OCI-LY1 (cell line): ENCODE measurements around the gene INPP5A.

Source experiments
- CTCF ChIP-seq: fragments of 200-600 bp; sonication (generic), shearing (Covaris generic); IDR thresholded peaks from 2 replicates; pipeline ENCODE4 v1.5.1; 2017; ENCODE audit warnings: mild to moderate bottlenecking, antibody characterized with exemption, low read length, moderate library complexity, mixed read lengths
- EZH2 ChIP-seq: fragments of 200-600 bp; sonication (generic), shearing (Covaris generic); IDR thresholded peaks from 2 replicates; pipeline ENCODE4 v1.8.0; 2017; ENCODE audit warnings: borderline replicate concordance, mixed run types, mild to moderate bottlenecking, antibody characterized with exemption, low read length, moderate library complexity, mixed read lengths

DNA sequence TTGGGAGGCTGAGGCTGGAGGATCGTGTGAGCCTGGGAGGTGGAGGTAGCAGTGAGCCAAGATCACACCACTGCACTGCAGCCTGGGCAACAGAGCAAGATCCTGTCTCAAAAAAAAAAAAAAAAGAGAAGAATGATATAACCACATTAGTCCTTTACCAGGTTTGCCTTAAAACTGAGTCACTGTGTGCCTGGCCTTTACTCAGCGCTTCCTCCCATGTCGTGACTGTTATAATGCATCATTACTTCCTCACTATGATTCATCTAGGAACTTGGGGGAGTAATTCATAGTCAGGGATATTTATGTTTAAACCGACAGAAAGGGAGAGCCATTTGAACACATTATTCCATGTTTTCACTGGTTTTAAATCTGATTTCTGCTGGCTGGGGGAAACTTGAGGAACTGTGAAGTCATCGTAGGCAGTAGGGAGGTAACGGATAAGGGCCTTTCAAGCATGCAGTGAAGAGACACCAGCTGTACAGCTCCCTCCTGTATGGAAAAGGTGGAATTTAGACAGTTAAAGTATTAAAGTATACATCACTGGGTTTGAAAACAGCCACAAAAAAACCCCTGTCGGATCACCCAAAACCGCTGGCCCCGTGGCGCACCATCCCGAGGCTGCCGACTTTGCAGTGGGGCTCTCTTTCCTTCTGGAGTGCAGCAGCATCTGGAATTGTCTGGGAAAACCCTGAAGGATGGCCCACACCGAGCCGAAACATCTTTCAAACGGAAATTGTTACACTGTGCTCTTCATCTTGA lies 128.5 kb downstream of the INPP5A start:
- no peak for TF ChIP-seq CTCF
- no peak for TF ChIP-seq EZH2
